ENCODE data around the gene CACNG8. TPM values are rescaled to one million over a fixed set of nuclear protein-coding genes. Genes with fewer than 3 reads are reported as not detected.

Gene CACNG8
- polyA plus RNA-seq, 1 experiment: 0.01 TPM

DNA sequence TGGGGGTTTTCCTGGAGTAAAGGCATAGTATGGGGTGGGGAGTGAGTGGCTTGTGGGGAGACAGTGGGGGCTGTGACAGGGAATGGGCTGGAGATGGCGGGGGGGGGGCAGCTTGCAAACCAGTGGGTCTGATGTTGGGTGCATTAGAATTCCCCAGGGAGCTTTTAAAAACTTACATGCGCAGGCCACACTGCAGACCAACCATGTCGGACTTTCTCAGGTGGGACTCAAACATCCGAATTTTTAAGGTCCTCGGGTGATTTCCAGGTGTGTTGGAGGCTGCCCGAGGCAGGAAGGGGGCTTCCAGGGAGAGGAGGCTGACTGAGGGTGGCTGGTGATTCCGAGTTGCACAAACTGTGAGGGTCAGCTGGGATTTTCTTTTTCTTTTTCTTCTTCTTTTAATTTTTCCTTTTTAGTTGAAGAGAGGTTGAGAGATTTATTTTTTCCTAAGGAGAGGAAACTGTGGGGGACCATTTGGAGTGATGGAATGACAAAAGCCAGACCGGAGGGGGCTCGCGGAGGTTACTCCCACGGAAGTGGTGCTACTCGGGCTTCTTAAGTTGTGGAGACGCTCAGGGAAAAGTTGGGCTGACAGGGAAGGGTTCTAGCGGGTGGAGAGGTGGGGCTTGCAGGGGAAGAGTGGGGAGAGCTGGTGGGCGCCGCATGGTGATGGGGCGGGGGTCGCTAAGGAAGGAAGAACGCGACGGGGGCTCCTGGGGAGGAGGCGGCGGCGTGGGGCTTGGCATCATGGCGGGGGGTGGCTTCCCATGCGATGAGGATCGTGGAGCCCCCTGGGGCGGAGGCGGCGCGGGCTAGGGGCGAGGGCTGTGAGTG lies 997 bp upstream of the CACNG8 start:
- Histone ChIP-seq H3K4me3 (ENCODE audit: low read depth, low read length) (no peak overlapping the region), H3K27me3 (ENCODE audit: control insufficient read depth, insufficient read depth, low read length) (peaks cover 29% of the 10 kb centered on the region), H3K36me3 (ENCODE audit: control insufficient read depth, insufficient read depth, low read length) (no peaks in the 10 kb centered on the region)
- ChIA-PET POLR2A (no interaction called here), CTCF (no interaction called here)
- TF ChIP-seq, protein P1, sequence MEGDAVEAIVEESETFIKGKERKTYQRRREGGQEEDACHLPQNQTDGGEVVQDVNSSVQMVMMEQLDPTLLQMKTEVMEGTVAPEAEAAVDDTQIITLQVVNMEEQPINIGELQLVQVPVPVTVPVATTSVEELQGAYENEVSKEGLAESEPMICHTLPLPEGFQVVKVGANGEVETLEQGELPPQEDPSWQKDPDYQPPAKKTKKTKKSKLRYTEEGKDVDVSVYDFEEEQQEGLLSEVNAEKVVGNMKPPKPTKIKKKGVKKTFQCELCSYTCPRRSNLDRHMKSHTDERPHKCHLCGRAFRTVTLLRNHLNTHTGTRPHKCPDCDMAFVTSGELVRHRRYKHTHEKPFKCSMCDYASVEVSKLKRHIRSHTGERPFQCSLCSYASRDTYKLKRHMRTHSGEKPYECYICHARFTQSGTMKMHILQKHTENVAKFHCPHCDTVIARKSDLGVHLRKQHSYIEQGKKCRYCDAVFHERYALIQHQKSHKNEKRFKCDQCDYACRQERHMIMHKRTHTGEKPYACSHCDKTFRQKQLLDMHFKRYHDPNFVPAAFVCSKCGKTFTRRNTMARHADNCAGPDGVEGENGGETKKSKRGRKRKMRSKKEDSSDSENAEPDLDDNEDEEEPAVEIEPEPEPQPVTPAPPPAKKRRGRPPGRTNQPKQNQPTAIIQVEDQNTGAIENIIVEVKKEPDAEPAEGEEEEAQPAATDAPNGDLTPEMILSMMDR (IDR thresholded peaks at IDR 0.05; ENCODE audit: insufficient read depth, low read depth, low read length): no peak
- no peak for DNase-seq (ENCODE audit: low read depth)

DNA sequence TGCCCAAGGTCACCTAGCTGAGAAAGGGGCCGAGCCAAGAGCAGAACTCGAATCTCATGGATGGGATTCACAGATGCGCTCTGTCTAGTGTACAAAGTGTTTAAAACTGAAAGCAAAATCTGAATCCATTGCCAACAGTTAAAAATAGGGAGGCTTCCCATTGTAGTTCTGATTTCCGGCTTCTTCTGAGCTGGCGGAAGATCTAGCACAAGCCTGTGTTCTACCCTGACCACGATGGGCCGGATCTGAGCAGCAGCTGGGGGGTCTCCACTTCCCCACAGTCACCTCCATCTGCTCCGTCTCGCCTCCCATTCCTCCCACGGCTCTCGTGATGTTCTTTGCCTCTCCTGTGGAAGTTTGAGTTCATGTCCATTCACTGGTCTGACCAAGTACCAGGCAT lies 2.4 kb downstream of the CACNG8 start:
- CTCF ChIA-PET: no interaction called here
- H3K27me3 ChIP-seq (ENCODE audit: control insufficient read depth, insufficient read depth, low read length): peaks cover 17% of the 10 kb centered on the region
- TF ChIP-seq, protein P1 (IDR thresholded peaks at IDR 0.05; ENCODE audit: insufficient read depth, low read depth, low read length): no peak
- POLR2A ChIA-PET: no interaction called here
- DNase-seq (ENCODE audit: low read depth): no peak
- no peak overlapping the region for H3K4me3 ChIP-seq (ENCODE audit: low read depth, low read length)
- H3K36me3 ChIP-seq (ENCODE audit: control insufficient read depth, insufficient read depth, low read length): no peaks in the 10 kb centered on the region

DNA sequence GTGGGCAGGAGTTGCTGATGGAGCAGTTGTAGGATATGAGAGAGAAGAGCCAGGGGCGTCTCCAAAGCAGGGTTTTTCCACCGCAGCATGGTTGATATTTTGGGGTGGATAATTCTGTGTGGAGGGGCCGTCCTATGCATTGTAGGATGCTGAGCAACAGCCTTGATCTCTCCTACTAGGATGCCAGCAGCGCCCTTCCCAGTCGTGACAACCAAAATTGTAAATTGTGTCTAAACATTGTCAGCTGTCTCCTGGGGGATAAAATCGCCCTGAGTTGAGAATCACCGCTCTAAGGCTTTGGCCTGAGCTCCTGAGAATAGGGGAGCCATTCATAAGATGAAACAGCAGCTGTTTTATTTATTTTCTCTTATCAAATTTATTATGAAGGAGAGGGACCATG lies 4.2 kb downstream of the CACNG8 start:
- POLR2A ChIA-PET: no interaction called here
- CTCF ChIA-PET: interaction anchor here (1.3 kb wide), 1 partner anchor 19 kb away, joined by 4 read pairs; no protein-coding TSS in a partner anchor
- Histone ChIP-seq H3K27me3 (ENCODE audit: control insufficient read depth, insufficient read depth, low read length) (peaks cover 7% of the 10 kb centered on the region), H3K4me3 (ENCODE audit: low read depth, low read length) (no peak overlapping the region), H3K36me3 (ENCODE audit: control insufficient read depth, insufficient read depth, low read length) (no peaks in the 10 kb centered on the region)
- TF ChIP-seq, protein P1 (IDR thresholded peaks at IDR 0.05; ENCODE audit: insufficient read depth, low read depth, low read length): no peak
- DNase-seq (ENCODE audit: low read depth): no peak

DNA sequence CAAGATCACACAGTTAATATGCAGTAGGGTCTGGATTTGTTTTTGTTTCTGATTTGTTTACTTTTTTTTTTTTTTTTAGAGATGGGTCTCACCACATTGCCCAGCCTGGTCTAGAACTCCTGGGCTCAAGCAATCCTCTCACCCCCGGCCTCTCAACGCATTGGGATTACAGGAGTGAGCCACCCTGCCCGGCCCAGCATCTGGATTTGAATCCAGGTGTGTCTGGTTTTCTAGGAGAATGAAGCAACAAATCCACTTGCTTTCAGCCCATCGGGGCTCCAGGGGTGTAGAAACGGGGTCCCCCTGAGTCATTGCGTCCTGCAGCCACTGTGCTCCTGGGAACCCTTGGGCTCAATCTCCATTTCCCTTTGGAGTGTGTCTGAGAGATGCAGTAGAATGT lies 6.6 kb downstream of the CACNG8 start:
- CTCF ChIA-PET: no interaction called here
- Histone ChIP-seq H3K36me3 (ENCODE audit: control insufficient read depth, insufficient read depth, low read length) (no peaks in the 10 kb centered on the region), H3K4me3 (ENCODE audit: low read depth, low read length) (no peak overlapping the region), H3K27me3 (ENCODE audit: control insufficient read depth, insufficient read depth, low read length) (peaks cover 3% of the 10 kb centered on the region; the same call in 1 of the 2 replicates)
- TF ChIP-seq, protein P1 (IDR thresholded peaks at IDR 0.05; ENCODE audit: insufficient read depth, low read depth, low read length): no peak
- POLR2A ChIA-PET: no interaction called here
- no peak for DNase-seq (ENCODE audit: low read depth)

DNA sequence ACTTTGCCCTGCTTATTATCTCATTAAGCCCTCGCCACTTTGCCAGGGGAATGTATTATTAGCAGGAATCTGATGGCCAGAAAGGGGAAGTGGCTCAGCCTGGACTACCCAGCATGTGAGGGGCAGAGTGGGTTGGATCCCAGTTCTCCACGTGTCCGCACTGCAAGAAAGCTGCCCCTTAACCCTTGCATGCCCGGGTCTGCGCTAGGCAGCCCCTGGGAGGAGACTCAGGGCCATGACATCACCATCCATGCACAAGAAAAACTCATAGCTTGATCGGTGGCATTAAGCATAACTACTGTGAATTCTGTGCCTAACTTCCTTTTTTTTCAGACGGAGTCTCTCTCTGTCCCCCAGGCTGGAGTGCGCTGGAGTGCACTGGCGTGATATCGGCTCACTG lies 8.9 kb downstream of the CACNG8 start:
- CTCF ChIA-PET: no interaction called here

More for the DNA sequence above, 8.9 kb downstream of the CACNG8 start:
- TF ChIP-seq, protein P1 (IDR thresholded peaks at IDR 0.05; ENCODE audit: insufficient read depth, low read depth, low read length): no peak
- H3K36me3 ChIP-seq (ENCODE audit: control insufficient read depth, insufficient read depth, low read length): no peaks in the 10 kb centered on the region
- DNase-seq (ENCODE audit: low read depth): no peak
- H3K4me3 ChIP-seq (ENCODE audit: low read depth, low read length): no peak overlapping the region
- POLR2A ChIA-PET: no interaction called here
- H3K27me3 ChIP-seq (ENCODE audit: control insufficient read depth, insufficient read depth, low read length): no peaks in the 10 kb centered on the region; the same call in 1 of the 2 replicates
